CD4-positive, alpha-beta T cell treated with Interleukin-6 at 100 ng/mL for 8 hours (primary cell): ENCODE data around the gene FEZF1.
"Not testable (repeated sequence)": the region's sequence is repeated elsewhere in the genome, so short reads cannot be mapped to it uniquely, and the experiment has no call there.

Experiments used
- DNase-seq: peaks from one replicate; pipeline ENCODE4 v3.0.0-alpha.2; 2020; ENCODE audit warnings: mixed read lengths, low spot score

The FEZF1 gene

GRCh38 chr7:122307228-122307621 is 2.7 kb upstream of the FEZF1 start:
- no peak for DNase-seq

- DNase-seq, result no peak
Measured at GRCh38 chr7:122306320-122307227, 2.0 kb upstream of the FEZF1 start.

GRCh38 chr7:122305475-122306319 is 1.1 kb upstream of the FEZF1 start:
- no peak for DNase-seq

- DNase-seq, result no peak
Measured at GRCh38 chr7:122304996-122305421, 459 bp upstream of the FEZF1 start.

GRCh38 chr7:122303531-122304318 is 825 bp downstream of the FEZF1 start:
- DNase-seq, result no peak

GRCh38 chr7:122302761-122303530 is 1.6 kb downstream of the FEZF1 start:
- no peak for DNase-seq

GRCh38 chr7:122301858-122302760 is 2.4 kb downstream of the FEZF1 start:
- no peak for DNase-seq

GRCh38 chr7:122300956-122301833 is 3.4 kb downstream of the FEZF1 start:
- DNase-seq, result no peak

- no peak for DNase-seq
Measured at GRCh38 chr7:122300211-122300932, 4.2 kb downstream of the FEZF1 start.

- no peak for DNase-seq
Measured at GRCh38 chr7:122299624-122300210, 4.8 kb downstream of the FEZF1 start.

- DNase-seq, result no peak
Measured at GRCh38 chr7:122298618-122299017, 5.9 kb downstream of the FEZF1 start.

- DNase-seq, result no peak
Measured at GRCh38 chr7:122298131-122298530, 6.4 kb downstream of the FEZF1 start.

GRCh38 chr7:122291189-122291588 is 13.4 kb downstream of the FEZF1 start:
- no peak for DNase-seq

- DNase-seq, result no peak
Measured at GRCh38 chr7:122290476-122290875, 14.1 kb downstream of the FEZF1 start.

GRCh38 chr7:122289426-122289825 is 15.1 kb downstream of the FEZF1 start:
- no peak for DNase-seq

GRCh38 chr7:122284608-122285007 is 19.9 kb downstream of the FEZF1 start:
- not testable (repeated sequence) for DNase-seq

GRCh38 chr7:122273117-122273516 is 31.4 kb downstream of the FEZF1 start:
- DNase-seq, result no peak

GRCh38 chr7:122269241-122269640 is 35.3 kb downstream of the FEZF1 start:
- no peak for DNase-seq
